MCF 10A (cell line): ENCODE measurements around the gene STK32B. TPM values are rescaled to one million over a fixed set of nuclear protein-coding genes. Genes with fewer than 3 reads are reported as not detected.

ENCODE experiments used
- BruUV-seq: library from RNA; stranded (reverse); fragments of 400-500 nt; replicated peaks from 2 replicates; lab custom pipeline; 2021; lab: Mats Ljungman, UMichigan
- CTCF ChIA-PET: fragments of 300-600 bp; sonication (Branson Sonifier 250); formaldehyde crosslinking; extraction: SDS; loops from one replicate; lab custom pipeline; 2021; ENCODE audit warnings: antibody characterized with exemption, inconsistent platforms; lab: Yijun Ruan, JAX
- POLR2A ChIA-PET: fragments of 300-600, 350-650 bp; sonication (Branson Sonifier 250); formaldehyde crosslinking; extraction: SDS; loops from one replicate; lab custom pipeline; 2020; ENCODE audit warnings: antibody characterized with exemption, inconsistent platforms; lab: Yijun Ruan, JAX
- DNase-seq: peaks from one replicate; pipeline ENCODE4 v3.0.0-alpha.2; 2018; ENCODE audit not compliant: unreplicated experiment
- H3K27ac Mint-ChIP-seq: one replicate; pipeline ENCODE4 v1.8.0; 2022; ENCODE audit warnings: mild to moderate bottlenecking, low read depth, mixed read lengths; ENCODE audit not compliant: unreplicated experiment
- H3K27me3 Mint-ChIP-seq: one replicate; pipeline ENCODE4 v1.8.0; 2022; ENCODE audit warnings: mixed read lengths; ENCODE audit not compliant: insufficient read depth, unreplicated experiment
- H3K36me3 Mint-ChIP-seq: one replicate; pipeline ENCODE4 v1.8.0; 2022; ENCODE audit warnings: mild to moderate bottlenecking, moderate library complexity, mixed read lengths; ENCODE audit not compliant: insufficient read depth, unreplicated experiment
- H3K4me1 Mint-ChIP-seq: one replicate; pipeline ENCODE4 v1.8.0; 2022; ENCODE audit warnings: mixed read lengths; ENCODE audit not compliant: insufficient read depth, unreplicated experiment
- H3K4me3 Mint-ChIP-seq: one replicate; pipeline ENCODE4 v1.8.0; 2022; ENCODE audit warnings: mild to moderate bottlenecking, moderate library complexity, mixed read lengths; ENCODE audit not compliant: unreplicated experiment
- H3K9me3 Mint-ChIP-seq: one replicate; pipeline ENCODE4 v1.8.0; 2022; ENCODE audit warnings: mixed read lengths; ENCODE audit not compliant: unreplicated experiment
- intact Hi-C: fragments of 100-400 bp; cut with micrococcal nuclease; formaldehyde crosslinking; loops from 2 replicates; pipeline ENCODE4 v1.14.1; 2022
- total RNA-seq: library from RNA; stranded (reverse); gene quantifications from 2 replicates; pipeline ENCODE4 v1.2.3, GENCODE V29; 2022
- TF ChIP-seq, protein P1 (sequence below): fragments of 200-600 bp; IDR thresholded peaks from one replicate; pipeline ENCODE4 v1.8.0; 2022; ENCODE audit warnings: antibody characterized with exemption, mild to moderate bottlenecking; ENCODE audit not compliant: unreplicated experiment

The STK32B gene
- total RNA-seq, 1 experiment from 2014 or later = not detected

GRCh38 chr4:5114950-5115349 lies 63.7 kb downstream of the STK32B start:
- H3K27ac Mint-ChIP-seq = no peak overlapping the region
- peaks cover 11% of the 10 kb centered on the region for H3K27me3 Mint-ChIP-seq
- no peak overlapping the region for H3K4me3 Mint-ChIP-seq
- no TSS peak for BruUV-seq
- POLR2A ChIA-PET = no interaction called here
- no peaks in the 10 kb centered on the region for H3K4me1 Mint-ChIP-seq
- H3K36me3 Mint-ChIP-seq = no peaks in the 10 kb centered on the region
- DNase-seq = no peak
- intact Hi-C loops = no loop called here
- CTCF ChIA-PET = no interaction called here
- TF ChIP-seq, protein P1, sequence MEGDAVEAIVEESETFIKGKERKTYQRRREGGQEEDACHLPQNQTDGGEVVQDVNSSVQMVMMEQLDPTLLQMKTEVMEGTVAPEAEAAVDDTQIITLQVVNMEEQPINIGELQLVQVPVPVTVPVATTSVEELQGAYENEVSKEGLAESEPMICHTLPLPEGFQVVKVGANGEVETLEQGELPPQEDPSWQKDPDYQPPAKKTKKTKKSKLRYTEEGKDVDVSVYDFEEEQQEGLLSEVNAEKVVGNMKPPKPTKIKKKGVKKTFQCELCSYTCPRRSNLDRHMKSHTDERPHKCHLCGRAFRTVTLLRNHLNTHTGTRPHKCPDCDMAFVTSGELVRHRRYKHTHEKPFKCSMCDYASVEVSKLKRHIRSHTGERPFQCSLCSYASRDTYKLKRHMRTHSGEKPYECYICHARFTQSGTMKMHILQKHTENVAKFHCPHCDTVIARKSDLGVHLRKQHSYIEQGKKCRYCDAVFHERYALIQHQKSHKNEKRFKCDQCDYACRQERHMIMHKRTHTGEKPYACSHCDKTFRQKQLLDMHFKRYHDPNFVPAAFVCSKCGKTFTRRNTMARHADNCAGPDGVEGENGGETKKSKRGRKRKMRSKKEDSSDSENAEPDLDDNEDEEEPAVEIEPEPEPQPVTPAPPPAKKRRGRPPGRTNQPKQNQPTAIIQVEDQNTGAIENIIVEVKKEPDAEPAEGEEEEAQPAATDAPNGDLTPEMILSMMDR = no peak
- H3K9me3 Mint-ChIP-seq = no peaks in the 10 kb centered on the region

DNA sequence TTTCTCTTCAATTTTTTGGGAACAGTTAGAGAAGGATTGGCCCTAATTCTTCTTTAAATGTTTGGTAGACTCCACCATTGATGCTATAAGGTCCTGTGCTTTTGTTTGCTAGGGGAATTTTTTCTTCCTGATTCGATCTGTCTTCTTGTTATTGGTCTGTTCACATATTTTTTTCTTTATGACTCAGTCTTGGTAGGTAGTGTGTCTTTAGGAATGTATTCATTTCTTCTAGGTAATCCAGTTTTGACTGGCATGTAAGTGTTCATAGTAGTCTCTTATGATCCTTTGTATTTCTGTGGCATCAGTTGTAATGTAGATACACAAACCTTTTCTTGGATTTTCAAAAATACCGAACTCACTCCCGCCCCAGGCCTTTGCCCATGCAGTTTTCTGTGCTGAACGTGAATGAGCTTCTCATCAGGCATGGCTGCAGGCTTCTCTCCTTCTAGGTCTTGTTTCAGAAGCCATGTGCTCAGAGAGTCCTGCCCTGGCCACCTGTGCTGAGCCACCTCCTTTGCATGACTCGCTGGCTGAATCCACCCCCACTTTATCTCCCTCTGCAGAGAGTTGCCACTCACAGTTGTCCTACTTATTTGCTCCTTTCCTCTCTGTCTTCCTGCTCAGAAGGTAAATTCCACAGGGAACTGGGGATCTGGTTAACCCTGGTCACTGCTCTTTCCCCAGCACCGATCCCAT lies 67.0 kb downstream of the STK32B start:
- ChIA-PET POLR2A (interaction anchor here (0.6 kb wide), 1 partner anchor 14 kb away, joined by 3 read pairs; no protein-coding TSS in a partner anchor), CTCF (no interaction called here)
- no peak for DNase-seq
- Mint-ChIP-seq H3K9me3 (no peaks in the 10 kb centered on the region), H3K4me1 (no peaks in the 10 kb centered on the region), H3K4me3 (no peak overlapping the region), H3K27ac (no peak overlapping the region), H3K27me3 (peaks cover 11% of the 10 kb centered on the region), H3K36me3 (no peaks in the 10 kb centered on the region)
- no TSS peak for BruUV-seq
- intact Hi-C loops = no loop called here
- TF ChIP-seq, protein P1 = no peak

DNA sequence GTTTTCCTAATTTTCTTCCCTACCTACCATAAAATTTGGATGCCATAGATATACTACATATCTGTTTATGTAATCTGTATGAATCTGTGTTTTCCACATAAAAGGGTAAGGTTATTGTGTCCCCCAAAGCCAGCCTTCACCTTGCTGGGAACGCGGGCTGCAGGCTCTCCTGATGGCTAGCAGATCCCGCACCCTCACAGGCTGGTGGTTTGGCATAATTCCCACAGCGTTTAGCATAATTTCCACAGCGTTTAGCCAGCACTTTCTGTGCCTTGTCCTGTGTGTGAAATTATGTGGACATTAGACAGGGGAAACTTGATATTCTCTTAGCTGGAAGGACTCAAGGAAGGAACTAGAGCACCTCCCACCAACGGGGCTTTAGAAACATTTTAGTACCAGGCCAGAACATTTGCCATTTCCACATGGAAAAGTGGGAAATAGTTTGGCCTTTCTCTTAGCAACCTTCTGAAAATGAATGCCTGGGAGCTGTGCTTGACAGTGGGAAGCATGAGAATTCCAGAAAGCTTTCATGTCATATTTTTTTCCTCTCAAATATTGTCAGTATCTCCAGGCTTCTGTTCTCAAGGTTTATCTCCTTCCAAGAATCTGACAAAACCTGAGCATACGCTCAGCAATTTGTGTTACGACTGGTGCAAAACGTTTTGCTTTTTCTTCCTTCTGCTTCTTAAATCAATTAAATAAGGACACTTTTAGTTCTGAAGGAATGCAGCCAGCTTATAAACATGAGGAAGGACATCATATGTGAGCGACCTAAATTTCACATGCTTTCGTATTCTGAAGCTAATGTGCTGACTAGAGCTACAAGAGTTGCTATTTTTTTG lies 67.9 kb downstream of the STK32B start:
- ChIA-PET CTCF (no interaction called here), POLR2A (interaction anchor here (0.6 kb wide), 1 partner anchor 15 kb away, joined by 3 read pairs; no protein-coding TSS in a partner anchor)
- intact Hi-C loops = no loop called here
- no peak overlapping the region for H3K27ac Mint-ChIP-seq
- no peak overlapping the region for H3K4me3 Mint-ChIP-seq
- no TSS peak for BruUV-seq
- peaks cover 11% of the 10 kb centered on the region for H3K27me3 Mint-ChIP-seq
- TF ChIP-seq, protein P1 = no peak
- no peak for DNase-seq
- no peaks in the 10 kb centered on the region for H3K9me3 Mint-ChIP-seq
- no peaks in the 10 kb centered on the region for H3K4me1 Mint-ChIP-seq
- H3K36me3 Mint-ChIP-seq = no peaks in the 10 kb centered on the region

DNA sequence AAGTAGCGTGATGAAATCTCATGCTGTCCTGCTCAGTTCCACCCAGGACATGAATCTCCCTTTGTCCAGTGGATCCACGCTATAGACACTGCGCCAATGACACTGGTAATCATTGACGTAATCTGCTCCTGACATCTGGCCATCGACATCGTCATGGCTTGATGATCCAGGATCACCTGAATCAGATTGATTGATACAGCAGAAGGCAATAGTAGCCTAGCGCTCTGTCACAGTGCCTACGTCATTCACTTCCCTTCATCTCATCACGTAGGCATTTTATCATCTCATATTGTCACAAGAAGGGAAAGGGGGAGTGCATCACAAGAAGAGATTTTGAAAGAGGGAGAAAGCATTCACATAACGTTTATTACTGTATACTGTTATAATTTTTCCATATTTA lies 68.8 kb downstream of the STK32B start:
- no peak overlapping the region for H3K4me3 Mint-ChIP-seq

More for the DNA sequence above, 68.8 kb downstream of the STK32B start:
- Mint-ChIP-seq H3K4me1 (no peaks in the 10 kb centered on the region), H3K9me3 (no peaks in the 10 kb centered on the region), H3K36me3 (no peaks in the 10 kb centered on the region), H3K27me3 (peaks cover 11% of the 10 kb centered on the region), H3K27ac (no peak overlapping the region)
- CTCF ChIA-PET = no interaction called here
- intact Hi-C loops = no loop called here
- TF ChIP-seq, protein P1 = no peak
- no peak for DNase-seq
- BruUV-seq = no TSS peak
- POLR2A ChIA-PET = no interaction called here
